GM19035 (cell line): ENCODE measurements around the gene PPFIA4.

Experiments used
- ATAC-seq: cut with Tn5 transposase; IDR thresholded peaks from one replicate; pipeline ENCODE4 v1.9.1; 2021; ENCODE audit not compliant: unreplicated experiment

PPFIA4 gene

DNA sequence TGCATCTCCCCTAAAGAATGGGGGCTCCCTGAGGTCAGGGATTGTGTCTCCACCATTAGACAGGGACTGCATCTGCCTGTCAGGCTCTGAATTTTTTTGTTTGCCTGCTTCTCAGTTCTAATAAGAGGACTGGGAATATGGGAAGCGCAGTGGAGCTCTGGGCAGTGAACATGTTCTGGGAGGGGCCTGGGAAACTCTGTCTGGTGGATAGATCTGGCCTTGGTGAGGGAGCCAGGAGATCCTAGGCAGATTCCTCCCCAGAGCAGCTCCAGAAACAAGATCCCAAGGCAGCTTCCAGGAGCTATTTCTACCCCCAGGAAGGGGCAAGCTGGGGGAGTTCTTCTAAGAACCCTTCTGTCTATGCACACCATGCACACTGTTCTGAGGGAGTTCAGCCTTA lies 72.2 kb downstream of the PPFIA4 start:
- no peak for ATAC-seq

DNA sequence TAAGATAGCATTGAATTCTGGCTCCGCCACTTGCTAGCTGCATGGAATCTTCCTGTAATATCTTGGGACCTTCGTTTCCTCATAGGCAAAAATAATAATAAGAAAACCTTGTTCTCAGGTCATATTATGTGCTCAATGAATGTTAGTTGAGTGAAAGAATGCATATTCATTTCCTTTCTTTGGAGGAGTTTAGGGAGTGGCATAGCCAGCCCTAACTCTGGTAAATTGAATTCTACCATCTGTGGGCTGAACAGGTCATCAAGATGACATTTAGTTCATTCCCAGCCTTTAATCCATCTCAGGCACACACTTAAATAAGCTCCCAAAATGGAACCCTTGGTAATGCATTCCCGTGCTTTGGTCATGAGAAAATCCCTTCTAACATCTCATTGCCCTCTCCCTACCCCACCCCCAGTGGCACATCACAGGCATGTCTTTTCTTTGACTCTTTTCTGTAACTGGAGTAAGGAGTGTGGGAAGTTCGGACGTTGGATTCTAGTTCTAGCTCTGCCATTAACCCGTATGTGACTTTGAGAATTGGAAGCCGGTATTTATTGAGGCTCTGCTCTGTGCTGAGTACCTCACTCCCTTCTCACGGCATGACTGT lies 72.7 kb downstream of the PPFIA4 start:
- no peak for ATAC-seq

DNA sequence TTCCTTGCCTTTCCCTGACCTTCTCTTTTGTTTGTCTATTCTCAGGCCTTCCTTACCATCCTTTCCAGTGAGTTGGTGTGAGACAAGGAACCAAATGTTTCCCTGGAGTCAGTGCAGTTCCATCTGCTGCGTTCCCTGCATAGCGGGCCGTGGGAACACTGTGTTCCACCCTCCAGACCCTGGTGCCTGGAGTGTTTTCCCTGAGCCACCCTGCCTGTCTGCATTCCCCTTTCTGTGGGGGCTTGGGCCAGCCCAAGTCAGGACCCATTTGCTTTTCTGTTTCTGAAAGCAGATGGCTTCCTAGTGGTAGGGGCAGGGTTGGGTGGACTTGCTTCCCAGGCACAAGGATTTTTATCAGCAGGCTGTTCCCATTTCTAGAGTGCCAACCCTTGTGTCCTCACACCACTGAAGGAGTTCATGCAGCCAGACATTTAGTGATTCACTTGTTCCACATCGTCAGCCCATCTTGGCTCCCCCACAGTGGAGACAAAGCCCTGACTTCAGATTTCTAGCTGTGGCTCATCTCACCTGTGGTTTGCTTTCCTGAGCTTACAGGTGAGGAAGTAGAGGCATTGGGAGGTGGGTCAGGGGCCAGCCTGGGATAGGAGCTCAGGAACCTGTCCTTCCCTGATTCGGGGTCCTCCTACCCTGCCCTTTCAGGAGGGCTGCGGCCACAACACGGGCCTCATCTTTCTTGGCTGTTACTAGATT lies 73.7 kb downstream of the PPFIA4 start:
- no peak for ATAC-seq

DNA sequence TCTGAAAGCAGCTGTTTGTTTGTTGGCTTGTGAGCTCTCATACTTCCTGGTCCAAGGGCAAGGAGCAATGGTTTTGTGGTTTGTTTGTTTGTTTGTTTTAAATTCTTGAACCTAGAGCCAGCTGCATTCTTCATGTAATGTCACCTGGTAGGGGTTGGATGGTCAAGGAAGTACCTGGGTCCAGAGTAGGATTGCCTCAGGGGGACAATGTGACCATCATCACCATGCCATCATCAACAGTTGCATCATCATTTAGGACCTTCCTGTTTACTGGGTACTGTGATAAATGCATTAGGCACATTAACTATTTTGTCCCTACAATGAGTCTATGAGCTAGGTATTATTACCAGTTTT lies 74.2 kb downstream of the PPFIA4 start:
- no peak for ATAC-seq

DNA sequence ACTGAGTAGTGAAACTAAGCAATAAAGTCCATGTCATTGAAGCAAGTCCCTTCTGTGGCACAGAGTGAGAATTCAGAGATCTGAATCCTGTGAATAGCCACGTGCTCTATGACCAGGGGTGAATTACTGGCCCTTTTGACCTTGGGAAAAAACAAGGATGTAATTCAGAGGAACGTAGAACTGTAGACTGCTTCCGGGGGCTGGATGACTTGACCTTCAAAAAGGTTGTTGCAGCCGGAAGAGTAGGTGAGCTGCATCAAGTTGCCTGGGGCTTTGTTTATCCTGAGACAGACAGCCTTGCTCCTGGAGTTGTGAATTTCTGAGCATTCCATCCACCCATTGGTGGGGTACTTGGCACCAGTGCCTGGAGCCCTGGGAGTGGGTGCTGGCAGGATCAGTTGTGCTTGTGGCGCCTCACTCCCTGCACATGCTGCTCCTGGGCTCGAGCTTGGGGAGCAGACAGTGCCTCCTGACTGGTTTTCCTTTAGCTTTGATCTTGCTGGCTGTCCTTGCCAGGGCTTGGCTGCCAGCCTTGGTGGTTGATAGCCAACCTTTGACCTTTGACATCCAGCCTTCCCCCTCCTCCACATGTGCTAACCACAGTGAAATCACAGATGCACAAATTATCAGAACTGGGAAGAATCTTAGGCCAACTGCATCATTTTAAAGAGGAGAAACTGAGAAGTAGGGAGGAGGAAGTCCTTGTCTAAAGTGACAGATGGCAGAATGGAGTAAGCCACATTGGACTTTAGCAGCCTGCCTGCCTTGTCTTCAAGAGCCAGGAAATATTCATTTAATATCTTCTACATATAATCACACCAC lies 75.7 kb downstream of the PPFIA4 start:
- no peak for ATAC-seq

DNA sequence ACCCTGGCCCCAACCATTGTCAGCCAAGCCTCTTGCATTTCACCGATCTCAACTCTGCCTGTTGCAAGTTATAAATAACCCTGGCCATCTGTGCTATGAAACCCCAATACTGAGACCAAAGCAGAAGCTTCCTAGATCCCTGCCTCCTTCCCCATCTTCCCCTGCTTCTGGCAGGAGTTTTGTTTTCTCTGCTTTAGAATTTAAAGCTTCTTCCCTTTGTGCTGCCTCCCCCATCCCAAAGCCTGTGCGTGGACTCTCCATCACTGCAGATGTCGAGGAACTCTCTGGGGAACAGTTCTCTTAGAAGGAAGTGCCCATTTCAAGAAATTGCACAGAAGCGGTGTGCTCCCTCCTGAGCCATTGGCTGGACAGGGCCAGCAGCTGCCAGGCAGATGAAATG lies 76.9 kb downstream of the PPFIA4 start:
- ATAC-seq: no peak

DNA sequence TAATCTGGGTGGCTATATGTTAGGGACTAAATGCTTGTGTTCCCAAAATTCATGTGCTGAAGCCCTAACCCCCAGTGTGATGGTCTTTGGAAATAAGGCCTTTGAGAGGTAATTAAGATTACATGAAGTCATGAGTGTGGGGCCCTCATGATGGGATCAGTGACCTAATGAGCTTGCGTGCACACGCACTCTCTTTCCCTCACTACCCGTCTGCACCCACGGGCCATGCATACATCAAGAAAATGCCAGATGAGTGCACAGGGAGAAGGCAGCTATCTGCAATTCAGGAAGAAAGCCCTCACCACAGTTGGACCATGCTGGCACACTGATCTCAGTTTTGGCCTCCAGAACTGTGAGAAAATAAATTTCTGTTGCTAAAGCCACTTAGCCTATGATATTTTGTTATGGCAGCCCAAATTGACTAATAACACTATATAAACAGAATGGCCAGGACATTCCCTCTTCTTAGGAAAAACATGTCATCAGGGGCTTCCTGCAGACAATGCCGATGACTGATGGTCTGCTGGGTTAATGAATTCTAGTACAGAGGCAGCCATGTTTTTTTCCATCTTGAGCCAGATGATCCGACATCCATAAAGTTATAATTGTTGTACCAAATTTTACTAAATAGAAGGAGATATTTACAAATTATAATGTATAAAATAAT lies 77.7 kb downstream of the PPFIA4 start:
- ATAC-seq: no peak

DNA sequence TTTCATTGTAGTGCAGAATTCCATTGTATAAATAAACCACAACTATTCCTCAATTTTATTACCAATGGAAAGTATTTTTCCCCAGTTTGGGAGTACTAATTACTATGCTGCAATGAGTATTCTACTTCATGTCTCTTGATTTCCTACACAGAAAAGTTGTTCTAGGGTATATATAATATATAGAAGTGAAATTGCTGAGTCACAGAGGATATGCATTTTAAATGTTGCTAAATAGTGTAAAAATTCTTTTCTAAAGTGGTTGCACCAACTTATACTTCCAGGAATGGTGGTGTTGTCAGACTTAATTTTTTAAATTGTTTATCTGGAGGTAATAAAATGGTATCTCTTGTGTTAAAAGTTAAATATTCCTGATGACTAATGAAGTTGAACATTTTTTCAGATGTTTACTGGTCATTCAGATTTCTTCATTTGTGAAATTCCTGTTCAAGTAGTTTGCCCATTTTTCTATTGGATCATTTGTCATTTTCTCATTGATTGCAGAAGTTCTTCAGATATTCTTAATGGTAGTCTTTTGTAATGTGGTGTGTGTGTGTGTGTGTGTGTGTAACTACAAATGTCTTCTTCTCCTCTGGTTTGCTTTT lies 78.6 kb downstream of the PPFIA4 start:
- ATAC-seq: no peak

DNA sequence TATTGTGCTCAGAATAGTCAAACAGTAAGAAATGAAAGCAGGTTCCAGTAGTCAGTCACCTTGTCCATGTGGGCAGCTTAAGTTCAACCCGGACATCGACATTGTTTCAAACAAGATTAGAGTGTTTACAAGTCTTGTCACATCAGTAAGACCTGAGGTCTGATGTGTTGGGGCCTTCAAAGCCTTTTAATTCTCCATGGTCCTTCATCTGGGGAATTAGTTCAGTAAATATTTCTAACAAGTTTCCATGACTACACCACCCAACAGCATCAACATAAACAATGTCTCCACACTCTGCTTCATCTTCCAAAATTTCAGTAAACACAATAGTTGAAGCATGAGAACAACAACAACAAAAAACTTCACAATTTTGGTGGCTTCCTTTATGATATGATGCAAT lies 86.2 kb downstream of the PPFIA4 start:
- ATAC-seq: no peak

DNA sequence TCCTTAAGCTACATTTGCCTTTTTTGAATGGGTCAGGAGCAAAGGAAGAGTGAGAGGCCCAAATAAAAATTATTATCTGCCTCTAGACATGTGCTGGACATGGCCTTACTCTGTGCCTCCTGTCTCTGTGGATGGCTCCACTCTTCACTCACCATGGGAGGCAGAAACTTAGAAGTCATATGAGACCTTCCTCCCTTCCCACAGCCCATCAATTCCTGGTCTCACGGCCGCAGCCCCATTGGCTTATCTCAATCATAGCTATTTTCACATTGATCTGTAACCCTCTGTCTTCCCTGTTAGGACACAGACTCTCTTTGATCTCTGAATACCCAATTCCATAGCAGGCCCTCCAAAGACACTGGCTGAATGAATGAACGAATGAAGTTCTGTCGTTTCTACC lies 87.0 kb downstream of the PPFIA4 start:
- ATAC-seq: no peak

DNA sequence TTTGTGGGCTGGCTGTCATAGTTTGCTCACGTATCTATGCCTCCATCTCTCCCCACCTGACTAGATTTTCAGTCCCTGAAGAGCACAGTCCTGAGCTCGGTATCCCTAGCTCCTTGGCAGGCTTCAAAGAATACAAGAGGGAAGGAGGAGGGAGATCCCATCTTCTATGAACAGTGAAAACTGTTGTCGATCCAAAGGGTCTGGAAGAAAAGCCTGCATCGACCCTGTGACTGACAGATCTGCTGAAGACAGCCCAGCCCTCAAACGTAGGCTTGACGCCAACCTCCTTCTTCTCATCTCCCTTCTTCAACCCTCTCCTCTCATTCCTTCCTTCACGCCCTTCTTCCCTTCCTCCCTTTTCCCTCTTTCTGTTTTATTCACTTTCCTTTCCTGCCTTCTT lies 87.9 kb downstream of the PPFIA4 start:
- no peak for ATAC-seq

DNA sequence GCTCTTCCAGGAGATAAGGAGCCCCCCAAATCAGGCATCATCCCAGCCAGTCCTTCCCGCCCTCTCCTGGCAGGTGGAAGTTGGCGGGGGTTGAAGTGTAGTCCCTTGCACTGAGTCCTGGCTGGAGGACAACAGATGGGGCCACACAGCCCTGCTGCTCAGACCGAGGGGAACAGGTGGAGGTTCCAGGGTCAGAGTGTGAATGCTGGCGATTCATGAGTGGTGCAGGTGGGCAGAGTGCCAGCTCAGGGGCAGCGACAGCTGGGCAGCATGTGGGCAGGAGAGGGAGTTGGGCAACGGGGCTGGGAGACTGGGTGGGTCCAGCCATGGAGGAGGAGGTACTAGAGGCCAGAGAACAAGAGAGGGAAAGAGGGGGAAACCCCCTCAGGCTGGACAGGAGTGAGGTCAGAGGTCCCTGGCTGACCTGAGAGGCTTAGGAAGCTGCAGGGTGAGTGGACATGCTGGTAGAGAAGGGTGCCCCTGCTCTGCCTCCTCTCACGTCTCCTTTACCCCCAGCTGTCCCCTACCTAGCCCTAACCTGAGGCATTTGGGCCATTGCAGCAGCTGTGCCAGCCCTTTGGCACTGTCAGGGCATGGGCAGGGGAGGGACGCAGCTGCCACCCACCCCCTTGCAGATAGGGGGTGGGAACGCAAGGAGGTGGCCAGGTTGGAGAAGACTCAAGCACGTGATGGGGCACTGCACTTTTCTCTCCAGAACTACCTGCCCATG lies 90.0 kb downstream of the PPFIA4 start:
- ATAC-seq: no peak

DNA sequence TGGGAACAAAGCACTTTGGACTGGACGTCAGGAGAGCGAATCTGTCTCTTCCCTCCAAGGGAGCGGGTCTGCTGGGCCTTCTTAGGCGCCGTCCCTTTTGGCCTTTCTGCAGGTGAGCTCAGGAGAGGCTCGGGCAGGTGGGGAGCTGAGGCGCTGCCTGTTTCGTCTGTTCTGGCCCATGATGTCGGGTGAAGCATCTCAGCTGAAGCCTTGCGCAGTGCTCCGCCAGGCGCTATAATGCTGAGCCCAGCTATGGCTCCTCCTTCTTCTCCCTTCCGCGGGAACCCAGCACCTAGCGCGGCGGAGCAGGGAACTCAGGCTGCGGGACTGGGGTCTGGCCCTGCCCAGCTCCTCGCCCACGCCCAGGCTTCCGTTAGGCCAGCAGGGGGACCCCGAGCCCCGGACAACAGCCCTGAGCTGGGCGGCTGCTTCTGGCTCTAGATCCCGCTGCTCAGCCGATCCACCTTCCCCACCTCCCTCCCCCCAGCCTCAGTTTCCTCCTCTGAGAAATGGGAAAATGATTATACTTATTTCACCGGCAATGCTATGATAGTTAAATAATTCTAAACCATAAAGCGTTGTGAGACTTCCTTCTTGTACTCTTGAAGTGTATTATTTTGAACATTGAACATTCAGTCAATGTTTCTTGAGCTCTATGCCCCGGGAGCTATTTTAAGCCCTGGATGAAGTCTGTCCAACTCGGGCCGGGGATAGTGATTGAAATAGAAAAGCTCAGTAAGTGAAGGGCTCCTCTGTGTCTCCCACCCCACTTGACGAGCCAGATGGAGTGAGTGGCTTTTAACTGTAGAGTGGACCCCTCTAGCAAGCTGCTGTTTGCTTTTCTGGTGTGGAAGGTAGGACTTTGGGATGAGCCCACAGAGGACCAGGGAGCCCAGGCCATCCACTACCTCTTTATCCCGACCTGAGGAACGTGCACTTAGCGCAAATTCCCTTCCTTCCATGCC lies 91.6 kb downstream of the PPFIA4 start:
- no peak for ATAC-seq

DNA sequence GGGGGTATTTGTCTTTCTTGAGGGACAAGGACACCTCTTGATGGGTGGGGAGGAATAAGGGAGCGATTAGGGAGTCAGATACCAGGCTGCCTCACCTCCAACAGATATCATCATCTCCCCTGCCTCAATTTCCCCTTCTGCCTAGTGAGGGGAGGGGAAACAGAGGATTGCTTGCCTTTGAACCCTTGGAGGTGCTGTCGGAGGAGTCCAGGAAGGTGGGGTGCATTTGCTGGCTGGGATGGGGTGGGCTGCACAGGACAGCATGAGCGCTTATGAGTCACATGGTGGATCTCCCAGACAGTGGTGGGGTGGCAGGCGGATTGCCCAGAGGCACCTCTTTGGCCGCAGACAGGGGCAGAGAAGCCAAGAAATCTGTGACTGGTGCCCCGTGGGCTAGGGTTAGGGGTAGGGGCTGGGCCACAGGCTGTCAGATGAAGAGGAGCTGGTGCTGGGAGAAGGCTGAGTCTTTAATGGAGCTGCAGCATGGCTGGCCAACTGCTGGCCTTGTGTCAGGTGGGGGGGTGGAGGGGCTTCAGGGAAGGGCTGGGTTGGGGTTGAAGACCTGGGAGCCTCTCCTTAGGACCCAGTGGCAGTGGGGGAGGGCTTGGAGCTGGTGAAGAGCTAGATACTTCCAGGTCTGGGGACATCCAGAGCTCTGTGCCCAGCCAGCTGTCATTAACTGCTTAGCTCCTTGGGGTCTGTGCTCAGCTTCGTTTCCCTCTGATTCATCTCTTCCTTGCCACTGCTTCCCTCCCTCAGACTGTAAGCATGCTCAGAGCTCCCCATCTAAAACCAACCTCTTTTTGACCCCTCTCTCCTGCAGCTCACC lies 94.2 kb downstream of the PPFIA4 start:
- ATAC-seq: no peak

DNA sequence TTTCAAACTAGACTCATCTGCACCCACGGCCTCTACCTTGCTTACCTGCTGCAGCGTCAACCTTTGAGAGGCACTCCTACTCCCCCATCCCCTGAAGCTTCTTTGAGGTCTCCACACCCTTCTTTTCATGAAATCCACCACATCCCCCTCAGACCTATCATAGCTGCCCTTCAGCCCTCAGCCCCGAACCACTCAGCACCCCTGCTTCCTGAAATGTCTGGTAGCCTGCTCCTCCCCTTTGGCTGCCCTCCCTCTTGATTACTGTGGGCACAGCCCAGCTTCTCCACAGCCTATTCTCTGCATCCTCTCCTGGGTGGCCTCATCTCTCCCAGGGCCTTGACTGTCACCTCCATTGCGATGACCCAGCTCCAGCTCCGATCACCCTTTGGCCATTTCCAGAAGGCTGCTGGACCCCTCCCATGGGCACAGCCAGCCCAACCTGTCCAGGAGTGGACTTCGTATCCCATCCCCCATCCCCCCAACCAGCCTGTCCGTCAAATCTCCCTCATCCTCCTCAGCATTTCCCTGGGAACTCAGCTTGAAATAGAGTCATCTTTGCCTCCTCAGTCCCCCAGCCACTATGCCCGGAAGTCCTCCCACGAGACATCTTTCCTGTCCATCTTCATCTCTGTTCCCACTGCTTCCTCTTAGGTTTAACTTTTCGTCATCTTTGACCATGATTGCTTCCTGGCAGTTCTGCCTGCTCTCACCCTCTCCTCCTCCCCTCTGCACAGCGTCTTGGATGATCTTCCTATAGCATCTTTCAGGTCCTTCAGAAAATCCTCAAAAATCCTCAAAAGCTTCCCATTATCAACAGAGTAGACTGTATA lies 95.1 kb downstream of the PPFIA4 start:
- ATAC-seq: no peak

DNA sequence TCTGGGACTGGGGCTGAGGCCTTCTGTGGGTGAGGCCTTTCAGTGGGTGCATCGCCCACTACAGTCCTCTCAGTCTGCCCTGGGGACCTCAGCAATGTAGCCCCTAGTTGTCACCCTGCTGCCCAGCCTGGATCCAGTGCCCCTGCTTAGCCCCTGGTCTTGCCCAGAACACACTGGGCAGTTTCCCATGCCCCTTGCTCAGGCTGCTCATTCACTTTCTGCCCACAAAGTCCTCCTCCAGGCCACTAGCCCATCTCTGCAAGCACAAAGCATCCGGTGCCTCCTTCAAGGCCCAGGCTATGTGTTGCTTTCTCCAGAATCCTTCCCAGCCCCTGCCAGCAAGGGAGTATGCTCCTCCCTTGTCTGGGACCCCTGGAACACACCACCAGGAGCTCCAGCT lies 95.9 kb downstream of the PPFIA4 start:
- no peak for ATAC-seq

DNA sequence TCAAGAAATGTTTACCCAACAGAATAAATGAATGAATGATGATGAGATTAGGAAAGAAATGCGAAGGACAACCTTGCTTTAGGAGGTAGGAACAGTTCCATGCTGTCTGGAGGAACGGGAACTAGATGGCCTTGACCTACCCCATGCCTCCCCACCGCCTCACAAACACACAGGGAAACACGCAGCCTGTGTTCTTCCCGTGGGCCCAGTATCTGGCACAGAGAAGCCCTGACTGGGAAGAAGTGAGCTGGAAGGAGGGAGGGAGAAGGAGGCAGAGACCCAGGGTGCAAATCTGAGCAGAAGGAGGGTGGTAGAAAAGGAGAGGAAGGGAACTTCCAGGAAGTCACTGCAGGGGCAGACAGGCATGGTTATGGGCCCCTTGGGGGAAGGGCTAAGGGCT lies 97.7 kb downstream of the PPFIA4 start:
- no peak for ATAC-seq
